H9 (cell line): ENCODE data around the gene FNIP1. TPM values are rescaled to one million over a fixed set of nuclear protein-coding genes. Genes with fewer than 3 reads are reported as not detected.

ENCODE experiments used
- DNase-seq: peaks from one replicate; pipeline ENCODE4 v3.0.0-alpha.2; 2017
- H2AFZ ChIP-seq: one replicate; pipeline ENCODE4 v1.6.1; 2013; ENCODE audit warnings: mild to moderate bottlenecking, low read length, control low read depth, moderate library complexity
- H2AK5ac ChIP-seq: 2 replicates; pipeline ENCODE4 v1.6.1; 2013; ENCODE audit warnings: low read length, control low read depth, mixed read lengths; ENCODE audit not compliant: insufficient read length
- H2BK120ac ChIP-seq: one replicate; pipeline ENCODE4 v1.6.1; 2013; ENCODE audit warnings: low read depth, mild to moderate bottlenecking, low read length, control low read depth, inconsistent platforms; ENCODE audit not compliant: poor library complexity, severe bottlenecking
- H2BK12ac ChIP-seq: 2 replicates; pipeline ENCODE4 v1.6.1; 2013; ENCODE audit warnings: low read length, control low read depth, mixed read lengths, low read depth; ENCODE audit not compliant: insufficient read length
- H2BK15ac ChIP-seq: 2 replicates; pipeline ENCODE4 v1.6.1; 2013; ENCODE audit warnings: low read depth, low read length, control low read depth
- H2BK20ac ChIP-seq: one replicate; pipeline ENCODE4 v1.6.1; 2013; ENCODE audit warnings: low read depth, mild to moderate bottlenecking, low read length, control low read depth, inconsistent platforms; ENCODE audit not compliant: poor library complexity, severe bottlenecking
- H2BK5ac ChIP-seq: 2 replicates; pipeline ENCODE4 v1.6.1; 2013; ENCODE audit warnings: low read length, control low read depth, mixed read lengths; ENCODE audit not compliant: insufficient read length
- H3K14ac ChIP-seq: 2 replicates; pipeline ENCODE4 v1.6.1; 2013; ENCODE audit warnings: low read length, control low read depth; ENCODE audit not compliant: insufficient read depth
- H3K18ac ChIP-seq: 2 replicates; pipeline ENCODE4 v1.6.1; 2013; ENCODE audit warnings: low read depth, mild to moderate bottlenecking, mixed read lengths, low read length, control low read depth; ENCODE audit not compliant: insufficient read length
- H3K23ac ChIP-seq: 2 replicates; pipeline ENCODE4 v1.6.1; 2013; ENCODE audit warnings: low read length, control low read depth, mixed read lengths, low read depth; ENCODE audit not compliant: insufficient read length
- H3K23me2 ChIP-seq: 2 replicates; pipeline ENCODE4 v1.6.1; 2013; ENCODE audit warnings: low read depth, mild to moderate bottlenecking, mixed read lengths, low read length, control low read depth; ENCODE audit not compliant: insufficient read length, poor library complexity, severe bottlenecking
- H3K27ac ChIP-seq: 2 replicates; pipeline ENCODE4 v1.5.1; 2013; ENCODE audit warnings: low read length, control low read depth, mixed read lengths, low read depth; ENCODE audit not compliant: insufficient read length
- H3K27me3 ChIP-seq: 2 replicates; pipeline ENCODE4 v1.6.1; 2013; ENCODE audit warnings: low read length, control low read depth, inconsistent platforms; ENCODE audit not compliant: insufficient read depth
- H3K4ac ChIP-seq: 2 replicates; pipeline ENCODE4 v1.6.1; 2013; ENCODE audit warnings: low read depth, mild to moderate bottlenecking, control low read depth, inconsistent platforms, low read length, moderate library complexity
- H3K4me1 ChIP-seq: 2 replicates; pipeline ENCODE4 v1.6.1; 2013; ENCODE audit warnings: low read length, control low read depth, inconsistent platforms; ENCODE audit not compliant: insufficient read depth
- H3K4me2 ChIP-seq: 2 replicates; pipeline ENCODE4 v1.6.1; 2013; ENCODE audit warnings: low read length, control low read depth, mixed read lengths; ENCODE audit not compliant: insufficient read length, insufficient read depth
- H3K56ac ChIP-seq: 2 replicates; pipeline ENCODE4 v1.6.1; 2013; ENCODE audit warnings: low read depth, mild to moderate bottlenecking, mixed read lengths, low read length, control low read depth; ENCODE audit not compliant: insufficient read length
- H3K79me1 ChIP-seq: 2 replicates; pipeline ENCODE4 v1.6.1; 2013; ENCODE audit warnings: low read depth, mild to moderate bottlenecking, moderate library complexity, low read length, control low read depth, inconsistent platforms; ENCODE audit not compliant: insufficient read depth, poor library complexity, severe bottlenecking
- H3K79me2 ChIP-seq: 2 replicates; pipeline ENCODE4 v1.6.1; 2013; ENCODE audit warnings: low read length, control low read depth, inconsistent platforms; ENCODE audit not compliant: insufficient read depth
- H3K9ac ChIP-seq: 2 replicates; pipeline ENCODE4 v1.6.1; 2013; ENCODE audit warnings: low read length, control low read depth, mixed read lengths; ENCODE audit not compliant: insufficient read length; ENCODE audit errors: extremely low read depth
- H3K9me3 ChIP-seq: one replicate; pipeline ENCODE4 v1.6.1; 2013; ENCODE audit warnings: low read depth, low read length, inconsistent platforms; ENCODE audit not compliant: control insufficient read depth
- H3T11ph ChIP-seq: one replicate; pipeline ENCODE4 v1.6.1; 2013; ENCODE audit warnings: mild to moderate bottlenecking, low read length, control low read depth, inconsistent platforms
- H4K20me1 ChIP-seq: one replicate; pipeline ENCODE4 v1.6.1; 2013; ENCODE audit not compliant: control insufficient read depth, insufficient read length, insufficient read depth
- H4K5ac ChIP-seq: 2 replicates; pipeline ENCODE4 v1.6.1; 2013; ENCODE audit warnings: low read depth, mild to moderate bottlenecking, mixed read lengths, low read length, control low read depth; ENCODE audit not compliant: insufficient read length
- H4K8ac ChIP-seq: replicated peaks from 2 replicates; pipeline ENCODE4 v1.6.1; 2013; ENCODE audit warnings: low read length, control low read depth, mixed read lengths, low read depth; ENCODE audit not compliant: insufficient read length
- H4K91ac ChIP-seq: 2 replicates; pipeline ENCODE4 v1.6.1; 2013; ENCODE audit warnings: low read depth, mild to moderate bottlenecking, moderate library complexity, mixed read lengths, low read length, control low read depth; ENCODE audit not compliant: insufficient read length
- H3K27ac Mint-ChIP-seq, 3 experiments: 2 replicates in 2 of 3; 3 replicates in 1 of 3; pipeline ENCODE4 v1.8.0; 2020 to 2021; ENCODE audit warnings: mixed read lengths in 3 of 3, mild to moderate bottlenecking in 1 of 3, moderate library complexity in 1 of 3
- H3K27me3 Mint-ChIP-seq: 2 replicates; pipeline ENCODE4 v1.8.0; 2021; ENCODE audit warnings: low read depth, mild to moderate bottlenecking, moderate library complexity, mixed read lengths
- H3K36me3 Mint-ChIP-seq, 3 experiments: 2 replicates in 2 of 3; 3 replicates in 1 of 3; pipeline ENCODE4 v1.8.0; 2020 to 2021; ENCODE audit warnings: low read depth in 3 of 3, mixed read lengths in 3 of 3; ENCODE audit not compliant: insufficient read depth in 1 of 3
- H3K4me1 Mint-ChIP-seq, 2 experiments: 2 replicates each; pipeline ENCODE4 v1.8.0; 2020; ENCODE audit warnings: mixed read lengths in 2 of 2
- H3K4me3 Mint-ChIP-seq, 2 experiments: 2 replicates in 1 of 2; 3 replicates in 1 of 2; pipeline ENCODE4 v1.8.0; 2020 to 2021; ENCODE audit warnings: mild to moderate bottlenecking in 2 of 2, mixed read lengths in 2 of 2, moderate library complexity in 1 of 2
- H3K9me3 Mint-ChIP-seq, 2 experiments: 2 replicates in 1 of 2; 3 replicates in 1 of 2; pipeline ENCODE4 v1.8.0; 2020; ENCODE audit warnings: mild to moderate bottlenecking in 2 of 2, mixed read lengths in 2 of 2, moderate library complexity in 1 of 2
- CTCF ChIP-seq: fragments of 200-600 bp; sonication (generic); conservative IDR thresholded peaks from 3 replicates; pipeline ENCODE4 v1.8.0; 2021; ENCODE audit warnings: antibody characterized with exemption, mild to moderate bottlenecking
- WGBS: extraction: QIAGEN DNeasy Blood & Tissue Kit; methylation state at CpG from one replicate; pipeline ENCODE4 v1.1.7; 2013; ENCODE audit warnings: missing lambda C conversion rate, low lambda C conversion rate, mixed read lengths; ENCODE audit not compliant: insufficient read length; ENCODE audit errors: extremely low coverage; 5-methylcytosine and 5-hydroxymethylcytosine counted together
- total RNA-seq: library from RNA; stranded (reverse); gene quantifications from 2 replicates; pipeline ENCODE4 v1.2.1, GENCODE V29; 2021

Gene FNIP1
- total RNA-seq, 1 experiment from 2014 or later, result 13.4 TPM

- H2AK5ac ChIP-seq, result no peak overlapping the region
- no peaks in the 10 kb centered on the region for H4K20me1 ChIP-seq
- H3K56ac ChIP-seq, result no peak overlapping the region
- no peak overlapping the region for H4K5ac ChIP-seq
- no peak overlapping the region for H2BK15ac ChIP-seq
- TF ChIP-seq CTCF, result no peak
- no peak for DNase-seq
- H3K4me1 ChIP-seq, result no peaks in the 10 kb centered on the region
- Mint-ChIP-seq H3K27me3 (no peaks in the 10 kb centered on the region; the same call in 1 of the 2 replicates), H3K9me3 (peaks cover 0 to 2% of the 10 kb centered on the region in 2 experiments; a peak in 2 of 5 replicates), H3K27ac (peak overlapping the region in 1 of 3 experiments; percentile 9; a peak in 1 of 7 replicates), H3K4me3 (no peak overlapping the region), H3K36me3 (peaks cover 24 to 30% (median 24%) of the 10 kb centered on the region in 3 experiments), H3K4me1 (no peaks in the 10 kb centered on the region; a peak in 1 of 4 replicates)
- no peak overlapping the region for H3K4ac ChIP-seq
- H2BK20ac ChIP-seq, result no peak overlapping the region
- no peak overlapping the region for H2BK12ac ChIP-seq
- no peaks in the 10 kb centered on the region for H3K79me2 ChIP-seq
- H3K18ac ChIP-seq, result no peak overlapping the region
- H3K23ac ChIP-seq, result no peak overlapping the region
- no peak overlapping the region for H3K9ac ChIP-seq
- H3K27ac ChIP-seq, result no peak overlapping the region
- no peaks in the 10 kb centered on the region for H3K79me1 ChIP-seq
- H2BK5ac ChIP-seq, result no peak overlapping the region
- H3K9me3 ChIP-seq, result peaks cover 5% of the 10 kb centered on the region
- WGBS, result no CpG with 5 or more reads among the region's 1 CpG
- H3K23me2 ChIP-seq, result no peaks in the 10 kb centered on the region
- H4K91ac ChIP-seq, result no peak overlapping the region
- no peak overlapping the region for H3K14ac ChIP-seq
- no peaks in the 10 kb centered on the region for H3K27me3 ChIP-seq
- H2BK120ac ChIP-seq, result no peak overlapping the region
- H2AFZ ChIP-seq, result no peak overlapping the region
- H4K8ac ChIP-seq, result no peak overlapping the region
- H3T11ph ChIP-seq, result no peak overlapping the region
- H3K4me2 ChIP-seq, result no peak overlapping the region
Observed at GRCh38 chr5:131661933-131662332, 134.9 kb downstream of the FNIP1 start.
